ENCODE data around the gene DHRS4. TPM values are rescaled to one million over a fixed set of nuclear protein-coding genes. Genes with fewer than 3 reads are reported as not detected.
"Not testable (repeated sequence)": the region's sequence is repeated elsewhere in the genome, so short reads cannot be mapped to it uniquely, and the experiment has no call there.

DHRS4 gene
- total RNA-seq, 1 experiment from 2014 or later = 14.5 TPM

DNA sequence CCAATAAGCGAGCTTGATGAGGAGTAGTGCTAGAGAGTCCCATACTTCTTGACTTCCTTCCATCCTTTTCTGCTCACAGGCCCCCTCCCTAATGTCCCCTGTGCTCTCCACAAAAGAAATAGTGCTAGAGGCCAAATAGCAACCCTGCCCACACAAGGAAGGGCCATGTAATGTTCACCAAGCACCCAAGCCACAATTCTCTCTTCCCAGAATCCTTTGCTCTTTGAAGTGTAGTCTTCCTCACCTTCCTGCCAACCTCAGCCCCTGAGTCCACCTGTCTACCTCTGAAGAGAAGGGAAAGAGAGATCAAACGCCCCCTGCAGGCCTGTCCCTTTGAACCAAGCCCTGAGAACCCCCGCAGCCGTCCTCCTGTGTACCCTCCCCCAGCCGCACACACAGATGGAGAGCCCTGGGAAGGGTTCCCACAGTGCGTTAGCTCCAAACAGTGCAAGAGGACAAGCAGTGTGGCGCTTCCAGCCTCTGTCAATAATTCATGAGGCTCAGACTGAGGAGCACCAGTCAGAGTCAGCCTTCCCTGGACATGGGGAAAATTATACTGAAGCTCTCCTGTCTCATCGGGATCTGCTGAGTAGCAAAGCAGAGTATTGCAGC lies 1.9 kb upstream of the DHRS4 start:
- CTCF ChIA-PET = interaction anchor here (0.7 to 4.6 kb wide), 10 partner anchors 15 to 363 kb away, joined by 3 to 28 read pairs (median 4); partner anchors contain the start of genes CARMIL3, DCAF11 and NRL
- Mint-ChIP-seq H3K9me3 (peaks cover 23% of the 10 kb centered on the region), H3K4me1 (peaks cover 26% of the 10 kb centered on the region), H3K36me3 (peaks cover 3% of the 10 kb centered on the region; the same call in 1 of the 2 replicates), H3K27ac (no peak overlapping the region), H3K4me3 (0 out of 2 replicates have a peak overlapping the region, but pooled peaks have one; percentile 3), H3K27me3 (ENCODE audit: low read depth) (peaks cover 2% of the 10 kb centered on the region; the same call in 1 of the 2 replicates)
- TF ChIP-seq CTCF (IDR thresholded peaks at IDR 0.05) (peak; percentile 29; the same call in 1 of the 2 replicates), ZNF671 (CRISPR knock-in tag; IDR thresholded peaks at IDR 0.05) (no peak)
- DNase-seq (ENCODE audit: low spot score) = peak; percentile 73
- POLR2A ChIA-PET = no interaction called here
- ATAC-seq = peak; percentile 23

DNA sequence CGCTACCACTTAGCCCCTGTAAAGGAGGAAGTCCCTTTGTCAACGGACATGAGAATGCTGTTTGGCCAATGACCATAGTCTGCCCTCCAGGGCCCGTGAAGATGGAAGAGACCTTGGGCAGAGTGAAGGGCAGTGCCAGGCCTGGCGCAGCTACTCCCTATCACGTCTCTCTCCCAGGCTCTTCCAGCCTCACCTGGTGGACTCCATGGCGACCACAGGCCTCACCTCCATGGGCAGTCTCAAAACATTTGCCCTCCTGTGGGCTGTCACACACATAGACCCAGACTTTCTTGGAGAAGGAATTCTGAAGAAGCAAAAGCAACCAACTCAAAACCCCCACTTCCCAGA lies 480 bp upstream of the DHRS4 start:
- POLR2A ChIA-PET; H3K36me3 Mint-ChIP-seq; DNase-seq (ENCODE audit: low spot score); H3K27me3 Mint-ChIP-seq (ENCODE audit: low read depth): not testable (repeated sequence)
- peaks cover 18% of the 10 kb centered on the region for H3K9me3 Mint-ChIP-seq
- CTCF ChIA-PET = interaction anchor here (0.6 to 4.6 kb wide), 11 partner anchors 10 to 372 kb away, joined by 3 to 28 read pairs (median 6); no protein-coding TSS in a partner anchor
- peak overlapping the region; percentile 87 for H3K4me3 Mint-ChIP-seq
- H3K4me1 Mint-ChIP-seq = peaks cover 26% of the 10 kb centered on the region
- H3K27ac Mint-ChIP-seq = peak overlapping the region; percentile 84; the same call in 1 of the 2 replicates
- peak; percentile 5 for ATAC-seq

DNA sequence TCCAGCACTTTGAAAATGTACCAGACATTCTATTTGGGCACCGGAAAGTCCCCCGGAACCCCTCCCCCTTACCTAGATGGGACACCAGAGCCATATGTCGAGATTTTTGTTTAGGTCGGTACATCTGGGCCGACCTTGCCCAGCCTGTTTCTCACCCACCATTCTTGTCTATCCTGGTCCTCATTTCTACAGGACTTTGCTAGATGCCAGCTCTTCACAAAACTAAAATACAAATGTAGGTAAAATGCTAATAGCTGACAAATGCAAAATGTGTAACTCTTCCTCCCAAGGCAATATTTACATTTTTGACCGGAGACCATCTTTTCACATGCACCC lies 677 bp downstream of the DHRS4 start:
- H3K36me3 Mint-ChIP-seq = not testable (repeated sequence)

DNA sequence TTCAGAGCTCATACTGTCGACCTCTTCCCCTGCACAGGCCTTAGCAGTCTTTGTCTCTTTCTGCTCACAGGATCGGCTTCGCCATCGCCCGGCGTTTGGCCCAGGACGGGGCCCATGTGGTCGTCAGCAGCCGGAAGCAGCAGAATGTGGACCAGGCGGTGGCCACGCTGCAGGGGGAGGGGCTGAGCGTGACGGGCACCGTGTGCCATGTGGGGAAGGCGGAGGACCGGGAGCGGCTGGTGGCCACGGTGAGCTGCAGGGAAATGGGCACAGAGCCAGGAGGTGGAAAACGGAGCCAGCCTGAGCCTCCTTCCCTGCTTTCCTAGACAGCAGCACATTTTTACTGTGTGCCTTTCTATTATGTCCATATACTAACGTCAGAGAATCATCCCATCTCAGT lies 1.4 kb downstream of the DHRS4 start:
- CTCF ChIA-PET = interaction anchor here (1.9 to 4.6 kb wide), 4 partner anchors 44 to 366 kb away, joined by 6 to 17 read pairs (median 12); no protein-coding TSS in a partner anchor
- Mint-ChIP-seq H3K4me3 (peak overlapping the region; percentile 87; the same call in 1 of the 2 replicates), H3K4me1 (peaks cover 26% of the 10 kb centered on the region)
- POLR2A ChIA-PET; DNase-seq (ENCODE audit: low spot score); H3K27ac Mint-ChIP-seq; ATAC-seq; H3K27me3 Mint-ChIP-seq (ENCODE audit: low read depth); H3K9me3 Mint-ChIP-seq; H3K36me3 Mint-ChIP-seq: not testable (repeated sequence)

More for the DNA sequence above, 677 bp downstream of the DHRS4 start:
- CTCF ChIA-PET = interaction anchor here (1.9 to 4.6 kb wide), 5 partner anchors 44 to 365 kb away, joined by 6 to 28 read pairs (median 17); no protein-coding TSS in a partner anchor
- Mint-ChIP-seq H3K4me1 (peaks cover 26% of the 10 kb centered on the region), H3K4me3 (peak overlapping the region; percentile 87), H3K27ac (peak overlapping the region; percentile 44; the same call in 1 of the 2 replicates)
- ATAC-seq; DNase-seq (ENCODE audit: low spot score); H3K9me3 Mint-ChIP-seq; H3K27me3 Mint-ChIP-seq (ENCODE audit: low read depth); POLR2A ChIA-PET: not testable (repeated sequence)

- DNase-seq (ENCODE audit: low spot score); H3K9me3 Mint-ChIP-seq; ATAC-seq; POLR2A ChIA-PET; H3K36me3 Mint-ChIP-seq; H3K27ac Mint-ChIP-seq; H3K27me3 Mint-ChIP-seq (ENCODE audit: low read depth); H3K4me3 Mint-ChIP-seq: not testable (repeated sequence)
- peaks cover 26% of the 10 kb centered on the region for H3K4me1 Mint-ChIP-seq
- CTCF ChIA-PET = interaction anchor here (0.9 to 1.3 kb wide), 2 partner anchors 45 to 324 kb away, joined by 3 to 4 read pairs; no protein-coding TSS in a partner anchor
These were observed 2.2 kb downstream of the DHRS4 start for GRCh38 chr14:23955811-23956210.

DNA sequence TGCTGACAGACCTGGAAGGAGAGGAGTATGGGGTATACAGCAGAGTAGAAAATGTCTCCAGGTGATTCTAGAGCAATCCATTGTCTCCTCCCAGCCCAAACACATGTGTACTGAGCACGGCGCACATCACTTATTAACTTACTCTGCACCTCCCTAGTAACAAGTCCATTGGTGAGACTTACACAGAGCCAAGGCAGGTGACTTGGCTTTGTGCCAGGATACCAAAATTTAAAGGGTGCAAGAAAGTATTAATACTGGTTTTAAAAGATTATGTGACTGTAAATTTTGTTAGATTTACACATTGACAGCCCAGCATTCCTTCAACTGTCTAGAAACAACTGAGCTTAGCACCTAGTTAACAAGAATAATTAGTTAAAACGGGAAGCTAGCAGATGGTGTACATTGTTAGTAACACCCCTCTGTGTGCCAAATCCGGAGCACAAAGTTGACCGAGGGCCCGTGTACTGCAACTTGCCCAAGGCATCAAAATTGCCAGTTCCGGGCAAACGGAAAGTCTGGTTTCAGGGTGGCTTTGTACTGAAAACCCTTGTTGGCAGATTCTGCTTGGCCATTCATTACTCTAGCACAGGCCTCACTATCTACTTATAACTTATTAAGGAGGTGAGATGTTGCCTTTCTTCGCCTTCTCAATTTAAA lies 4.5 kb downstream of the DHRS4 start:
- ATAC-seq; H3K27ac Mint-ChIP-seq; DNase-seq (ENCODE audit: low spot score); H3K27me3 Mint-ChIP-seq (ENCODE audit: low read depth); H3K36me3 Mint-ChIP-seq; POLR2A ChIA-PET; H3K9me3 Mint-ChIP-seq; H3K4me3 Mint-ChIP-seq; CTCF ChIA-PET: not testable (repeated sequence)
- H3K4me1 Mint-ChIP-seq = peaks cover 12% of the 10 kb centered on the region

DNA sequence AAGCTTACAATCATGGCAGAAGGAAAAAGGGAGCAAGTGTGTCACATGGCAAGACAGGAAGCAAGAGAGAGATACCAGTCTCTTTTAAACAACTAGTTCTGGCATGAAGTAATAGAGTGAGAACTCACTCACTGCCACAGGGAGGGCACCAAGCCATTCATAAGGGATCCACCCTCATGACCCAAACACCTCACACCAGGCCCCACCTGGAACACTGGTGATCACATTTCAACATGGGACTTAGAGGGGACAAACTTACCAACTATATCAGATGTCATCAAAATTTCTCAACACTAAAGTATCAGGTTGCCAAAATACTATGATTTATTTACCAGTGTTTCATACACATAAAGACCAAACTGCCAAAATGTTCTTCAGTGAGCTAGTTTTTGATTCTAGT lies 7.3 kb downstream of the DHRS4 start:
- POLR2A ChIA-PET; H3K4me1 Mint-ChIP-seq; H3K9me3 Mint-ChIP-seq; ATAC-seq; H3K27ac Mint-ChIP-seq; H3K4me3 Mint-ChIP-seq; DNase-seq (ENCODE audit: low spot score); H3K27me3 Mint-ChIP-seq (ENCODE audit: low read depth); H3K36me3 Mint-ChIP-seq; CTCF ChIA-PET: not testable (repeated sequence)

DNA sequence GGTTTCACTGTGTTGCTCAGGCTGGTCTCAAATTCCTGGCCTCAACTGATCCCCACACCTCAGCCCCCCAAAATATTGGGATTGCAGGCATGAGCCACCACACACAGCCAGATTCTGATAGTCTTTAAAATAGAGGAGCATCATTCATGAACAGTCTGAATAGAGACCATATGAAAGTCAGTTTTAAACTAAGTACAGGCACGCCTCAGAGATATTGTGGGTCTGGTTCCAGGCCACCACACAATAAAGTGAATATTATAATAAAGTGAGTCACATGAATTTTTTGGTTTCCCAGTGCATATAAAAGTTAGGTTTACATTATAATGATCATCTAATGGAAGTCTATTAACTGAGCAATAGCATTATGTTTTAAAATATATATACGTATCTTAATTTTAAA lies 8.1 kb downstream of the DHRS4 start:
- H3K36me3 Mint-ChIP-seq; H3K9me3 Mint-ChIP-seq; ATAC-seq; DNase-seq (ENCODE audit: low spot score); H3K27ac Mint-ChIP-seq; H3K27me3 Mint-ChIP-seq (ENCODE audit: low read depth); H3K4me1 Mint-ChIP-seq; POLR2A ChIA-PET; CTCF ChIA-PET; H3K4me3 Mint-ChIP-seq: not testable (repeated sequence)

- Mint-ChIP-seq H3K27me3 (ENCODE audit: low read depth) (peaks cover 32% of the 10 kb centered on the region), H3K9me3 (peaks cover 15% of the 10 kb centered on the region)
- H3K27ac Mint-ChIP-seq; POLR2A ChIA-PET; DNase-seq (ENCODE audit: low spot score); H3K36me3 Mint-ChIP-seq; ATAC-seq; CTCF ChIA-PET; H3K4me1 Mint-ChIP-seq; H3K4me3 Mint-ChIP-seq: not testable (repeated sequence)
These were observed 15.5 kb downstream of the DHRS4 start for GRCh38 chr14:23969130-23969480.

Data from WTC11 (cell line).